Measurements from ENCODE around the gene HSP90AA1.
"Not testable (repeated sequence)": the region's sequence is repeated elsewhere in the genome, so short reads cannot be mapped to it uniquely, and the experiment has no call there.

Gene HSP90AA1

GRCh38 chr14:102064590-102064989 is 22.3 kb downstream of the HSP90AA1 start:
- DNase-seq = not testable (repeated sequence)

GRCh38 chr14:102063808-102064429 is 22.9 kb downstream of the HSP90AA1 start:
- DNase-seq = no peak

GRCh38 chr14:102063109-102063807 is 23.6 kb downstream of the HSP90AA1 start:
- peak; percentile 44 for DNase-seq

DNA sequence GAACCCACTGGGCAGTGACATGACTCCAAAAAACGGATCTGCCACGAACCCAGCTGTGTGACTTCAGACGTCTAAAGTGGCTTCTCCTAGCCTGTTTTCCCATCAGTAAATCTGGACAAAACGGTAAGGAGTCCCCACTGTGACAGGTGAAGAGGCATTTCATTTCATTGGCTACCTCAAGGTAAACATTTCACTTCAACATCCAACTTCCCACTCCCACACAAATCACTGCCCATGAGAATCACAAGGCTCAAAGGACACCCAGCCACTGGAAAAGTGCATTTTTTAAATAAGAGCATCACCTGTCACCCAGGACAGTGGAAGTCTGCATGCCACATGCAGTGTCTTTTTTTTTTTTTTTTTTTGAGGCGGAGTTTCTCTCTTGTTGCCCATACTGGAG is 27.9 kb downstream of the HSP90AA1 start:
- DNase-seq = no peak

- DNase-seq = no peak
Measured at GRCh38 chr14:102058146-102058545, 28.7 kb downstream of the HSP90AA1 start.

- DNase-seq = no peak
Measured at GRCh38 chr14:102057480-102058114, 29.2 kb downstream of the HSP90AA1 start.

GRCh38 chr14:102056694-102057442 is 30.0 kb downstream of the HSP90AA1 start:
- DNase-seq = no peak

DNA sequence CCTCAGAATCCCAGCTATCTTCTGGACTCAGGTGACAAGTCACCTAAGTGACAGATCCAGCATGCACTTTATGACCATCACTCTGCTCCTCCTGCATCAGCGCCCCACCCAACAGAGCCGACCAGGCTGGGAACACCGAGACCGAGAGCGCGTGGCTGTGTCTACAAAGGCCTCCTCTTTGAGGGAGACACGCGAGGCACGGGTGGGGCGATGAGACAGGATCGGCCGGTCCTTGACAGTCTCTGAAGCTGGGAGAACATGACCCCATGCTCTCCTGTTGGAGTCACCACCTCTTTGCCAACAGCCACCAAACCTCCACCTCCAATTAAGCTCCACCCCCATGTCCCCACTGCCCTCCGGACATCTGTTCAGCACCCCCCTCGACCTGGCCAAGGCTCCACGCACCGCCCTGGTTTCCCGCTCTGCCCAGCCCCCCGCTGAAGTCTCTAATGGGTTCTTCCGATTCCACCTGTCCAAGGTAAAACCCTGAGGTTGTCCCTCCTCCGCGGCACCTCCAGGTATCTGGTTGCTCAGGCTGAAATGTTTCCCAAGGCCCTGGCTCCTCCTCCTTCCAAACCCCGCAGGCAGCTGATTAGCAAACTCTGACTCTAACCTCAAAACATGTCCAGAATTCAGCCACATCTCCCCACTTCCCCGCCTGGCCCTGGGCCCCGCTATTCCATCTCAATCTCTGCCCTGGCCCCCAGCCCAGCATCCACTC is 31.5 kb downstream of the HSP90AA1 start:
- no peak for DNase-seq

DNA sequence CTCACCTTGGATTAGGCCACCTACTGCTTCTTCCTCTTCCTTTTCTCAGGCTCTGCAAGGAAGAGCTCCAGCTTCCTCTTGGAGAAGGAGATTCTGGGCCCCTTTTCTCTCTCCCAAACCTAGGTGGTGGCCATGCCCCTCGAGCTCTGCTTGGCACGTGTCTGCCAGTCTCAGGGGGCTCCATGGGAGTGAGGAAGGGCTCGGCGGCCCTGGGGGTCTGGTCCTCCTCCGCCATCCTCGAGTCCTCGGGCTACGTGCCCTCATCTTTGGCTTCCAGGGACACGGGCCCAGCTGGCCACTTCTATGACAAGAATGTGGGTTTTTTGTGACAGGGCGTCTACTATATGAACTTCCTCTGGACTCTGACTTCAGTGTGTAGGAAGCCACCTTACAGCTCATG is 34.3 kb downstream of the HSP90AA1 start:
- no peak for DNase-seq

- no peak for DNase-seq
Measured at GRCh38 chr14:102050625-102051024, 36.2 kb downstream of the HSP90AA1 start.

DNA sequence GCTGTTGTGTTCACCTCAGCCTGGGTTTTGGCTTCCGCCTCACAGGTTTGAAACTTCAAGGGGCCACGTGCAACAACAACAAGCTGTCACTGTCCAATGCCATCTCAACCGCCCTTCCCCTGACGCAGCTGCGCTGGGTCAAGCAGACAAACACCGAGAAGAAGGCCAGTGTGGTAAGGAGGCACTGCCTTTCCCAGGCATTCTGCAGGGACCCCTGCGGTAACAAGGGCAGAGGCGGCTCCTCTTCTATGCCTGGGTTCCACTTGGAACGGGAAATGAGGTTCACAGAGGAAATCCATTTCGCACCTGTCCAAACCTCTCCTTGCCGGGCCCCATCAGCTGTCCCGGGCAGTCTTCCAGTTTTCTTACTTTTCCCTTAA is 36.8 kb downstream of the HSP90AA1 start:
- DNase-seq = no peak

DNA sequence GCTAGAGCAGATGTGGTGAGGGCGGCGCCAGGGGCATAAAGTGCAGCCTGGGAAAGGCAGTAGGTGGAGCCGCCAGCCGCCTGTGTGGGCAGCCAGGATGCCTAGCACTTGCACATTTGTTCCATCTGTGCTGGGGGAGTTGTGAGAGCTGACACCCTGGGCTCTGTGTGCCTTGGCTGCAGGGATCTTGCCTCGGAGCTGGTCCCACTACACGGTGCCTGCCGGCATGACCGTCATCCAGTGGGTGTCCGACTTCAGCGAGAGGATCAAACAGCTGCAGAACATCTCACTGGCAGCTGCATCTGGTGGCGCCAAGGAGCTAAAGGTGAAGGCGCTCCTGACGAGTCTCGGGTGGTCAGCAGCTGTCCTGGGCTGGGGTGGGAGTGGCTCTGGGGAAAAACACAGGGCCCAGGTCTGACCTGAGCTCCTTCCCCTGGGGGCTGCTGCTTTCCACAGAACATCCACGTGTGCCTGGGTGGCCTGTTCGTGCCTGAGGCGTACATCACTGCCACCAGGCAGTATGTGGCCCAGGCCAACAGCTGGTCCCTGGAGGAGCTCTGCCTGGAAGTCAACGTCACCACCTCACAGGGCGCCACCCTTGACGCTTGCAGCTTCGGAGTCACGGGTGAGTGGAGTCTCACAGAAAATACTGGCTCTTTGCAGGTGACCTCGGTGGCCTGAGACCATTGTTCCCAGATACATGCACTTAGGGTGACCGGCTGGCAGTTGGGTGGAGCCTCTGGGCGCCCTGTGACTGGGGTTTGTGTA is 37.4 kb downstream of the HSP90AA1 start:
- DNase-seq = no peak

- DNase-seq = no peak
Measured at GRCh38 chr14:102047808-102048540, 38.9 kb downstream of the HSP90AA1 start.

GRCh38 chr14:102046337-102047278 is 40.2 kb downstream of the HSP90AA1 start:
- no peak for DNase-seq

- no peak for DNase-seq
Measured at GRCh38 chr14:102044566-102044965, 42.3 kb downstream of the HSP90AA1 start.

GRCh38 chr14:102043251-102044025 is 43.4 kb downstream of the HSP90AA1 start:
- no peak for DNase-seq

- DNase-seq = no peak
Measured at GRCh38 chr14:102042699-102043098, 44.1 kb downstream of the HSP90AA1 start.

DNA sequence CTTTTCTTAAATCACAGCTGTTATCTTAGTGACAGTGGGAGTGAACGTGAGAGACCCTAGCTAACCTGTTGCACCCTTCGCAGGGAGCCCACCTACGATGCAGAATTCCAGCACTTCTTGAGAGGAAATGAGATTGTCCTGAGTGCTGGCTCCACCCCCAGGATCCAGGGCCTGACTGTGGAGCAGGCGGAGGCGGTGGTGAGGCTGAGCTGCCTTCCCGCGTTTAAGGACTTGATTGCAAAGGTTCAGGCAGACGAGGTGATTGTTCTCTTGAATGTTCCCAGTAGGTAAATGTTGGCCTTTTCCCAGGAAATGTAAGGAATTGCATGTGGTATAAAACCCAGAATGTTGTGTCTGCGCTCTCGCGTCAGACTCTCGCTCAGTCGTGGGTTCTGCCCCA is 46.7 kb downstream of the HSP90AA1 start:
- no peak for DNase-seq

- DNase-seq = no peak
Measured at GRCh38 chr14:102039157-102039556, 47.7 kb downstream of the HSP90AA1 start.

Data from activated T-cell treated with anti-CD3 and anti-CD28 coated beads for 4 hours (primary cell).